ENCODE results near the gene ABHD17B.

Gene ABHD17B

DNA sequence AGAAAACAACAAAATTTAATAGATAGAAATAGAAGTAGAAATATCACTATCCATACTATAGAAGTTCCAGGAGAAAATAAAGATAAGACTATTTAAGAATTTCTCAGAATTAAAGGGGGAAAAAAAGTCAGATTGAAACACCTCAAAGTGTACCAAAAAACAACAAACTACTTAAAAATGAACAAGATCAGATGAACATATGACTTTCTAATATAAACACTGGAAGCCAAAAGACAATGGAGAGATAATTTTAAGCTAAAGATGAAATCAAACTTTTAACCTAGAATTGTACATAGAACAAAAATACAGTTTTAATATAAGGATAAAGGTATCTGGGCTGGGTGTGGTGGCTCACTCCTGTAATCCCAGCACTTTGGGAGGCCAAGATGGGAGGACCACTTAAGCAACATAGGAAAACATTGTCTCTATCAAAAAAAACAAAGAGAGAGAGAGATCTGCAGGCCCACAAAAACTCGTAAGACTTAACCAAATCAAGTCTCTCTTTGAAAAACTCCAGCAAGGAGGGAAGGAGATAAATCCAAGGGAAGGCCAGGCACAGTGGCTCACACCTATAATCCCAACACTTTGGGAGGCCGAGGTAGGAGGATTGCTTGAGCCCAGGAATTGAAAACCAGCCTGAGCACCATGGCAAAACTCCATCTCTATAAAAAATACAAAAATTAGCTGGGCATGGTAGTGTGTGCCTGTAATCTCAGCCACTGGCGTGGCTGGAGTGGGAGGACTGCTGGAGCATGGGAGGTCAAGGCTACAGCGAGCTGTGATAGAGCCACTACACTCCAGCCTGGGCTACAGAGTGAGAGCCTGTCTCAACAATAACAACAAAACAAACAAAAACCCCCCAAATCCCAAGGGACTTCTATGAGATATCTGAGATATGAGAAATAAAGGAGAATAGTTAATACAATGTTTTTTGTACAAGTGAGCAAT is 32.4 kb downstream of the ABHD17B start:
- no peak for DNase-seq (ENCODE audit: low read depth in 2 of 2)

GRCh38 chr9:71876829-71877228 is 34.2 kb downstream of the ABHD17B start:
- no peak for DNase-seq (ENCODE audit: low read depth in 2 of 2)

GRCh38 chr9:71876106-71876505 is 34.9 kb downstream of the ABHD17B start:
- DNase-seq (ENCODE audit: low read depth in 2 of 2) = no peak

DNA sequence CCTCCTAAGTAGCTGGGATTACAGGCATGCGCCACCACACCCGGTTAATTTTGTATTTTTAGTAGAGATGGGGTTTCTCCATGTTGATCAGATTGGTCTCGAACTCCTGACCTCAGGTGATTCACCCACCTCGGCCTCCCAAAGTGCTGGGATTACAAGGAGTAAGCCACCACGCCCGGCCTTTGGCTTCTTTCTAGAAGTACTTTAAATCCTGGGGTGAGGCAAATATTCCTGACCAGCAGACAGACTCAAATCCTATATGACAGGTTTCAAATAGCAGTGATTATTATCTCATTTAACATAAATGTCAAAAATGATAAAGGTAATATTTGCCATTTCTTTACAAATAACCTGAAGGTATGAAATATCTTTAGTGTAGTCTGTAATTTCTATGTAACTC is 35.6 kb downstream of the ABHD17B start:
- no peak for DNase-seq (ENCODE audit: low read depth in 2 of 2)

- no peak for DNase-seq (ENCODE audit: low read depth in 2 of 2)
Measured at GRCh38 chr9:71863631-71864030, 47.4 kb downstream of the ABHD17B start.

GRCh38 chr9:71861618-71862017 is 49.4 kb downstream of the ABHD17B start:
- no peak for DNase-seq (ENCODE audit: low read depth in 2 of 2)

DNA sequence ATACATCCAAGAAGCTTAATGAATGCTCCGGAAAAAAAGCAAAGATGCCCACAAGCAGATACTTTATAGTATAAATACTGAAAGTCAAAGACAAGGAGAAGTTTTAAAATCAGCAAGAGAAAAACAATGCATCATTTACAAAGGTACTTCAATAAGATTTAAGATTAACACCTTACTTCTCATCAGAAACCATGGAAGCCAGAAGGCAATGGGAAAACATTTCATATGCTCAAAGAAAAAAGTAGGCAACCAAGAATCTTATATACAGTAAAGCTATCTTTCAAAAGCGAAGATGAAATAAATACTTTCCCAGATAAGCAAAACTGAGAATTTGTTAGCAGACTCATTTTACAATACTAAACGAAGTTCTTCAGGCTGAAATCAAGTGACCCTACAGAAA is 51.1 kb downstream of the ABHD17B start:
- DNase-seq (ENCODE audit: low read depth in 2 of 2) = no peak

DNA sequence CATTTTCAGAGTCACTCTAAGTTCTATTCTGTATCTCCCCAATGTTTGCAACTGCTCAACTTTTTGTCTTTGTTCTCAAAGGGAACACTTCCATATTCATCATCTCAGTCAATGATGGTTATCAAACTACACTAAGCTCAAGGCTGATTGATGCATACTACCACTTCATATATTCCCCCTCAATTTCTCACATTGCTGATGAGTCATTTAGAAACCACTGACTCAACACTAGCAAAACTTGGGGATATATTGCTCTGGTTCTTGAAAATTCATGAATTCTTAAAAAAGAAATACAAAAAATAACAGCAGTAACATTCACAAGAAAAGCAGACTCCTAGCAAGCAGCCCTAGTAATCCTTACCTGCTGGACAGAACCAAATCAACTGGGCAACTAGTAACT is 52.2 kb downstream of the ABHD17B start:
- DNase-seq (ENCODE audit: low read depth in 2 of 2) = no peak

DNA sequence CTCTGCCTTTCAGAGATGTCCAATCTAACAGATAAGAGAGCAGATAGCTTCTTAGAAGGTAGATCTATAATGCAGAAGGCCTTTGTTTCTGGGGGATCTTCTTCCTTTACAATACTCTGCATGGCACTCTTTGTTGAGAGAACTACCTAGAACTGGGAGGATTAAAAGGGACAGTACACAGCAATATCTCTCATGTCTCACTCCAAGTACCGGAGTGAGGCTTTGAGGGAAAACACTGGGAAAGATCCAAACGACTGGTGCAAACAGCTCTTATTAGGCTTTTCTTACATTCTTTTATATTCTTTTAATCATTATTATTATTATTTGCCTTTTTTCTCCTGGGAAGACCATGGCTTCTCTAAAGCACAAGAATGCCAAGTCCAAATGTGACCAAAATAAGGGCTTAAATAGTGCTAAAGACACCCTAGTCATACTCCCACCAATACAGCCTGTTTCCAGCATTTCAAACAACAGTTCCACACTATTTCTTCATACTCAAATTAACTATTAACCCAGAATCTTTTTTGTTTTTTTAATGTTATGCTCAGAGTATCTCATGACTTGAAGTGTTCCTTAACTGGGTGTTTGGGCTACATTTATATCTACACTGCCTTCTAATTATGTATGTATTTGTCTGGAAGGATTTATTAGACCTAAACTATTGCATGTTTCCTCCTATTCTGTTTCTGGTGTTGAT is 52.7 kb downstream of the ABHD17B start:
- no peak for DNase-seq (ENCODE audit: low read depth in 2 of 2)

GRCh38 chr9:71857159-71857558 is 53.8 kb downstream of the ABHD17B start:
- no peak for DNase-seq (ENCODE audit: low read depth in 2 of 2)

DNA sequence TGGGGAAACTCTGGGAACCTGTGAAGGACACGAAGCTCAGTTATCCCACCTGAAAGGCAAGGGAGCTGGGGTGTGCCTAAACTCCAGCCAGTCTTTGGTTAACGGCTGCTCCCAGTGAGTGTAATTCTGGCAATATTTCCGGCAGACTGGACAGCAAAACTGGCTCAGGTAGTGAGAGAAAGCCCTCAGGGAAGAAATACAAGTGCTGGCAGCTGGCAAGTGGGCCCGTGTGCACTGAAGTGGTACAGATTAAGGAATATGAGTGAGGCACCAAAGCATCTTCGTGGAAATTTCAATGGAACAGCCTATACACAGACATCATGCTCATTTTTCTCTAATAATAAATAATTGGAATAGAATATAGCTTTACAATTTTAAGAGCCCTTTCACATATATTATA is 56.2 kb downstream of the ABHD17B start:
- no peak for DNase-seq (ENCODE audit: low read depth in 2 of 2)

- no peak for DNase-seq (ENCODE audit: low read depth in 2 of 2)
Measured at GRCh38 chr9:71853084-71853483, 57.9 kb downstream of the ABHD17B start.

GRCh38 chr9:71850996-71851395 is 60.0 kb downstream of the ABHD17B start:
- DNase-seq (ENCODE audit: low read depth in 2 of 2) = no peak

GRCh38 chr9:71847892-71848291 is 63.1 kb downstream of the ABHD17B start:
- no peak for DNase-seq (ENCODE audit: low read depth in 2 of 2)

- no peak for DNase-seq (ENCODE audit: low read depth in 2 of 2)
Measured at GRCh38 chr9:71844808-71845207, 66.2 kb downstream of the ABHD17B start.

DNA sequence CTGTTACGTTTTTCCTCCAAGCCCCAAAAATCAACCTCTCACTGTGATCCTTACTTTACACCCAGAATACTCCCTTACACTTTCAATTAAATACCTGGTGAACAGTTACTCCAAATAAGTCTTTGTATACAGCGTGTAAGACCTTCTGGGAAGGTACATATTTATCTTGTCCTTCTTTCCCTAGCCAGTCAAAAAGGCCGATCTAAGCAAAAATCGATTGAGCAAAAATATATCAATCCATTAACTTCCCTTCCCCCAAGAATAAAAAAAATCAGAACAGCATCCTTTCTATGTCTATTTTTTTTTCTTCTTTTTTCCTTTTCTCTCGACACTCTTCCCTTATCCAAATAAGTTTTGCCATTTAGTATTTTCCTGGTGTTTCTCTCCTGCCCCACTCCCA is 71.3 kb downstream of the ABHD17B start:
- no peak for DNase-seq (ENCODE audit: low read depth in 2 of 2)

DNA sequence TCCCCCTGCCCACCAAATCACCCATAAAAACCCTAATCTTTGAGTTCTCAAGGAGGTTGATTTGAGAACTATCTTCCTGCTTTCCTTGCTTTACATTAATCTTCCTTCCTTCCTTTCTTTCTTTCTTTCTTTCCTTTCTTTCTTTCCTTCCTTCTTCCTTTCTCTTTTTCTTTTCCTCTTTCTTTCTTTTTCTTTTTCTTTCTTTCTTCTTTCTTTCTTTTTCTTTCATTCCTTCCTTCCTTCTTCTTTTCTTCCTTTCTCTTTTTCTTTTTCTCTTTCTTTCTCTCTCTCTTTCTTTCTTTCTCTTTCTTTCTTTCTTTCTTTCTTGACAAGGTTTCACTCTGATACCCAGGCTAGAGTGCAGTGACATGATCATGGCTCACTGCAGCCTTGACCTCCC is 75.4 kb downstream of the ABHD17B start:
- DNase-seq (ENCODE audit: low read depth in 2 of 2) = no peak

GRCh38 chr9:71830929-71831328 is 80.1 kb downstream of the ABHD17B start:
- no peak for DNase-seq (ENCODE audit: low read depth in 2 of 2)

DNA sequence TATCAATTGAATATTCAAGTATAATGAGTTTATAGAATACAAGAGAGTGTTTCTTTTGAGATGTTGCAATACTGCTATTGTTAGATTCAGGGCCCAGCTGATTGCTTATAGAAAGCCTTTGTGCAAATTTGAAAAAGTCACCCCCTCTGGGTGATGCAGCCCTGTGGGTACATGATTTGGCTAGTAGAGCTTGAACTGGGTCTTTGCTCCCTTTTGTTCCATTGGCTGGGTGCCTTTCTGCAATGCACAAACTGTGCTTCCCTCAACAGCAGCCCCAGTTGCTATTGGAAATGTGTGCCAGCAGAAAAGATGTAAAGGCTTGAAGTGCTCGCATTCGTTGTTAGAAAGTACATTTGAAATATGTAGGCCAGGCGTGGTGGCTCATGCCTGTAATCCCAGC is 80.8 kb downstream of the ABHD17B start:
- no peak for DNase-seq (ENCODE audit: low read depth in 2 of 2)

DNA sequence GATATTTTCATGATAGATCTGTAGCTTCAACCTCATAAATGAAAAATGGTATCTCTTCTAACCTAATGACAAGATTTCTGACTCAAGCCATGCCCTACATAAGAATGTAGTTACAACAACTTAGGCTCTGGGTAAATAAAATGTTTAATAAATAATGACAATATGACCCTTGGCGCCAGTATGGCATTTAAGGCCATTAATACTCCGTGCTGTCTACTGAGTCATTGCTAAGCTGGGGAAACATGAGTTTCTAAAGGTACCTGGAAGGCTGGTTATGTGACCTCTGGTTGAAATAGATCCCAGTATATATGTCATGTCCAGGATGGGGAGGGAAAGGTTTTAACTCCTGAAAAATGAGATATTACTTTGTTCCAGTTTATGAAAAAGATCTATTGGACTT is 84.7 kb downstream of the ABHD17B start:
- no peak for DNase-seq (ENCODE audit: low read depth in 2 of 2)

GRCh38 chr9:71824257-71824656 is 86.7 kb downstream of the ABHD17B start:
- no peak for DNase-seq (ENCODE audit: low read depth in 2 of 2)

- DNase-seq (ENCODE audit: low read depth in 2 of 2) = no peak
Measured at GRCh38 chr9:71822935-71823334, 88.1 kb downstream of the ABHD17B start.

DNA sequence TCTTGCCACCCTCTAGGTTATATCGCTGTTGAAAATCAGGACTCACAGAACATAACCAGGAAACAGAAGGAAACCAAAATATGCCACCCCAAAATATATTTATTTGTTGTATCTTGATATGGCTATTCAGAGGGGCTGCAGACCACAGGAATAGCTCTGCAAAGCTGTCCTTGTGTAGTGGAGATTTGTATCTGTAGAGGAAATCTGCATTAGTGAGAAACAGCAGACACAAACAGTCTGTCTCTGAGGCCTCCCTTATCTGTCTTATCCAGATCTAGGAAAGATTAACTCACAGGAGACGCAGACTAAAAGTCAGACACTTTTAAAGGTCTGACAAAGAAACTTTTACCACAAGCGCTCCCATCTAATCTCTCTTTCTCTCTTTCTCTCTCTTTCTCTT is 88.5 kb downstream of the ABHD17B start:
- no peak for DNase-seq (ENCODE audit: low read depth in 2 of 2)

All from stimulated activated CD8-positive, alpha-beta memory T cell treated with anti-CD3 and anti-CD28 coated beads, Interleukin-7, amount 100 ng/mL, for 1 hour (primary cell).